ENCODE data around the gene RAD51AP2.

Gene RAD51AP2

DNA sequence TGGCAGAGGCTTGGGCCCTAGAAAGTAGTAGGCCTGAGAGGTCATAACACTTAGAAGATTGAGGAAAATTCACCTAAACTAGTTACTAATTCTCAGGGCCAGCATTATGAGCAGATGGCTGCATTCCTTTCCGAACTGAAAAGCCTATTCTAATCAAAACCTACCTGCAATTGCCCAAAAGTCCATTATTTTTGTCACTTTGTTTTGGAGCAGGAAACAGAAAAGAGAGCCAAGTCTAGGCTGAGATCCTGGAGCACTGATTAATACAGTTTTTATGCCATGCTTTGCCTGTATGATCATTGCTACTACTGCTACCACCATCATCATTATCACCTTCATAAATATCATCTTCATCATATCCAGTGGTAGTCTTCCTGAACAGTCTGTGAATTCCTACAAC, 36.9 kb upstream of the RAD51AP2 start:
- Histone ChIP-seq H3K4me1 (ENCODE audit: insufficient read depth, poor library complexity, severe bottlenecking) (no peaks in the 10 kb centered on the region), H3K4me3 (ENCODE audit: severe bottlenecking) (no peak overlapping the region)

DNA sequence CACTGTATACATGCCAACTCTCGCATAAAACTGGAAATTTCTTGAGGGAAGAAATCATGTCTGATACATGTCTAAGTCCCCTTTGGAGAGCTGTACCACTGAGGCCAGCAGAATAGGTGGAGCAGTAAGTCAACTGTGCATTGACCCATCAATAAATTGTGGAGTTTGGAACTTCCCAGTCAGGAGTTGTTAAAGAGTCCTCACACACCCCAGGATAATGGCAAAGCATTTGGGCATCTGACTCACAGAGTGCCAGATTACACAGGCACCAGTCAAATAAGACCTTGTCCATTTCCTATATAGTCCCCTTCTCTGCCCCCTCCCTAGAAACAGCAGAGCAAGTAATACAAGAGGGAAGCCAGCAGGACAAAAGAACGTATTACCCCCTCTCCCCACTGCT, 32.7 kb upstream of the RAD51AP2 start:
- no peaks in the 10 kb centered on the region for H3K27me3 ChIP-seq (ENCODE audit: insufficient read depth, poor library complexity, severe bottlenecking)
- no peaks in the 10 kb centered on the region for H3K36me3 ChIP-seq (ENCODE audit: low read depth)
- no peaks in the 10 kb centered on the region for H3K9me3 ChIP-seq (ENCODE audit: severe bottlenecking)
- TF ChIP-seq, protein P1, sequence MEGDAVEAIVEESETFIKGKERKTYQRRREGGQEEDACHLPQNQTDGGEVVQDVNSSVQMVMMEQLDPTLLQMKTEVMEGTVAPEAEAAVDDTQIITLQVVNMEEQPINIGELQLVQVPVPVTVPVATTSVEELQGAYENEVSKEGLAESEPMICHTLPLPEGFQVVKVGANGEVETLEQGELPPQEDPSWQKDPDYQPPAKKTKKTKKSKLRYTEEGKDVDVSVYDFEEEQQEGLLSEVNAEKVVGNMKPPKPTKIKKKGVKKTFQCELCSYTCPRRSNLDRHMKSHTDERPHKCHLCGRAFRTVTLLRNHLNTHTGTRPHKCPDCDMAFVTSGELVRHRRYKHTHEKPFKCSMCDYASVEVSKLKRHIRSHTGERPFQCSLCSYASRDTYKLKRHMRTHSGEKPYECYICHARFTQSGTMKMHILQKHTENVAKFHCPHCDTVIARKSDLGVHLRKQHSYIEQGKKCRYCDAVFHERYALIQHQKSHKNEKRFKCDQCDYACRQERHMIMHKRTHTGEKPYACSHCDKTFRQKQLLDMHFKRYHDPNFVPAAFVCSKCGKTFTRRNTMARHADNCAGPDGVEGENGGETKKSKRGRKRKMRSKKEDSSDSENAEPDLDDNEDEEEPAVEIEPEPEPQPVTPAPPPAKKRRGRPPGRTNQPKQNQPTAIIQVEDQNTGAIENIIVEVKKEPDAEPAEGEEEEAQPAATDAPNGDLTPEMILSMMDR (IDR thresholded peaks at IDR 0.05; ENCODE audit: poor library complexity, severe bottlenecking) = no peak
- H3K4me3 ChIP-seq (ENCODE audit: severe bottlenecking) = no peak overlapping the region
- no peak overlapping the region for H3K27ac ChIP-seq (ENCODE audit: poor library complexity, severe bottlenecking)
- DNase-seq (ENCODE audit: low spot score) = no peak
- ATAC-seq (ENCODE audit: low read depth) = no peak
- no peaks in the 10 kb centered on the region for H3K4me1 ChIP-seq (ENCODE audit: insufficient read depth, poor library complexity, severe bottlenecking)

More for the DNA sequence above, 36.9 kb upstream of the RAD51AP2 start:
- TF ChIP-seq, protein P1 (IDR thresholded peaks at IDR 0.05; ENCODE audit: poor library complexity, severe bottlenecking) = no peak
- no peaks in the 10 kb centered on the region for H3K9me3 ChIP-seq (ENCODE audit: severe bottlenecking)
- no peak for ATAC-seq (ENCODE audit: low read depth)
- no peak for DNase-seq (ENCODE audit: low spot score)
- no peak overlapping the region for H3K27ac ChIP-seq (ENCODE audit: poor library complexity, severe bottlenecking)
- no peaks in the 10 kb centered on the region for H3K27me3 ChIP-seq (ENCODE audit: insufficient read depth, poor library complexity, severe bottlenecking)
- no peaks in the 10 kb centered on the region for H3K36me3 ChIP-seq (ENCODE audit: low read depth)

DNA sequence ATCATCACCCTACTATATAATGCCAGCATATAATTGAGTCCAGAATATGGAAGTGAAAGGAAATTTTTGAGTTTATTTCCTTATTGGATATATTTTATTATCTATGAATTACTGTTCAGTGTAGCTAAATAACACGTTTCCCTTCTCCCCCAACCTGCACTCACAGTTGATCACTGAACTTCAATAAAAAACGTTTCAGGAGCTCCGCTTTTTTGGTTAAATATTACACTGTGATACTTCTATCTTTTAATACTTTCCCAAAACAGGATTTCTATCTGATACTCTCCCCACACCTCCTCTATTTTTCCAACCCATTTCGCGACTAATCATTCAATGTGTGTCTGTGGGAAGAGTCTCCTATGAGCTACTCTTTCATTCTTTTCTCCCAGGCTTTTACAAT, 29.5 kb upstream of the RAD51AP2 start:
- H3K4me3 ChIP-seq (ENCODE audit: severe bottlenecking) = no peak overlapping the region

DNA sequence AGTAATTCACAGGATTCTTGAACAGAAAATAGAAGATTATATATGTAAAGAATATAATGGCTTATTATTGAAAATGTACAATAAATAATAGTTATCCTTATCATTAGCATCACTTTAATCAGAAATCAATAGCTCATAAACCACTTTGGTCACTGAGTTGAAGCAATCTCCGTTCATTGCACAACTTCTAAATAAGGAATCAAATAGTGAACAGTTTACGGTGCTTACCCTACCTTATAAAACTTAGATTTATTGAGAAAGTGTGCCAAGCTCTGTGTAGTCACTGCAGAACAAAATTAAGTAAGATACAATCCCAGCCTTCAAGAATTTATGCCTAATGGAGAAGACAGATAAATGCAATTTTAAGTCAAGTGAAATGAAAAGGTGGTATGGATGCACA, 29.0 kb upstream of the RAD51AP2 start:
- TF ChIP-seq, protein P1 (IDR thresholded peaks at IDR 0.05; ENCODE audit: poor library complexity, severe bottlenecking) = no peak
- Histone ChIP-seq H3K4me3 (ENCODE audit: severe bottlenecking) (no peak overlapping the region), H3K27me3 (ENCODE audit: insufficient read depth, poor library complexity, severe bottlenecking) (peaks cover 16% of the 10 kb centered on the region), H3K27ac (ENCODE audit: poor library complexity, severe bottlenecking) (no peak overlapping the region), H3K4me1 (ENCODE audit: insufficient read depth, poor library complexity, severe bottlenecking) (peaks cover 9% of the 10 kb centered on the region), H3K36me3 (ENCODE audit: low read depth) (no peaks in the 10 kb centered on the region), H3K9me3 (ENCODE audit: severe bottlenecking) (no peaks in the 10 kb centered on the region)
- DNase-seq (ENCODE audit: low spot score) = no peak
- ATAC-seq (ENCODE audit: low read depth) = no peak

More for the DNA sequence above, 29.5 kb upstream of the RAD51AP2 start:
- TF ChIP-seq, protein P1 (IDR thresholded peaks at IDR 0.05; ENCODE audit: poor library complexity, severe bottlenecking) = no peak
- peaks cover 9% of the 10 kb centered on the region for H3K4me1 ChIP-seq (ENCODE audit: insufficient read depth, poor library complexity, severe bottlenecking)
- DNase-seq (ENCODE audit: low spot score) = no peak
- H3K27me3 ChIP-seq (ENCODE audit: insufficient read depth, poor library complexity, severe bottlenecking) = peaks cover 13% of the 10 kb centered on the region
- ATAC-seq (ENCODE audit: low read depth) = no peak
- no peaks in the 10 kb centered on the region for H3K9me3 ChIP-seq (ENCODE audit: severe bottlenecking)
- no peaks in the 10 kb centered on the region for H3K36me3 ChIP-seq (ENCODE audit: low read depth)
- no peak overlapping the region for H3K27ac ChIP-seq (ENCODE audit: poor library complexity, severe bottlenecking)

DNA sequence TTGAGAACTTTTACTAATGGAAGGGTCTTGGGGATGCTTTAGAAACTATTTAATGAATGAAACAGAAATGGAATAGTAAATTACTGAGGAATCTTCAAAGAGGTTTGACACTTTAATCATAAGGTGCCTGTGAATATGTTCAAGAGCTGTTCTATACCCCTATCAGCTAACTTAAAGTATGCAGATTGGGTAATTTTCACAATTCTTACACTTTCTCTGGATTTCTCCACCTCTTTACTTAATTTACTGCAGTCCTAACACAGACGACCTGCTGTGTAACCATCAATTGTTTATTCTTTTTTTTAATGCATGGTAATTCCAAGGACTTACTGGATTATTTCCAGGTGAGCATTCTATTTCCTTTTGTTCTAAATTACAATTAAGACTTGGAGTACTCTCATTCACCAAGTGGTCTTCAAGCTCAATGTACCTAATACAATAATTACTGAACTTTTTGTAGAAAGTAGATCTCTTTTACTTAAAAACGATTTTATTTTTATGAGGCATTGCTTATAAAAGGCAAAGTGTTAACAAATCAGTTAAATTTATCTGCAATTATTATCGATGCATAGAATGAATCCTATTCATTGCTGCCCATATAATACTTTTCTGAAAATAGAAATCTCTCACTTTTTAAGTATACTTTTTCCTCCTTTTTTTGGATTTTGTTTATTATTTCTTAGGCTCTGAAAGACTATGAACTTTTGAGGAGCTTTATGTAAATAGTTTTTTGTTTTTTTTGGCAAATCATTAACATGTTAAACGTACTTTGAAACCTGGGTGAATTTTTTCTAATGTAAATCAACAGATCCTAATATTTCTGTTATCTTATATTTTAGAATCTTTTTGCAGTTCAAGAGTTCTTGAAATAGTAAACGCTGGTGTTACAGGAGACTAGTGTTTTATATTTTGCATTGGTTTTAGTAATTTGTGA, 27.7 kb upstream of the RAD51AP2 start:
- H3K9me3 ChIP-seq (ENCODE audit: severe bottlenecking) = no peaks in the 10 kb centered on the region
- H3K27me3 ChIP-seq (ENCODE audit: insufficient read depth, poor library complexity, severe bottlenecking) = peaks cover 28% of the 10 kb centered on the region
- no peak for DNase-seq (ENCODE audit: low spot score)
- ATAC-seq (ENCODE audit: low read depth) = no peak
- no peak overlapping the region for H3K4me3 ChIP-seq (ENCODE audit: severe bottlenecking)
- peaks cover 9% of the 10 kb centered on the region for H3K4me1 ChIP-seq (ENCODE audit: insufficient read depth, poor library complexity, severe bottlenecking)
- no peak overlapping the region for H3K27ac ChIP-seq (ENCODE audit: poor library complexity, severe bottlenecking)
- TF ChIP-seq, protein P1 (IDR thresholded peaks at IDR 0.05; ENCODE audit: poor library complexity, severe bottlenecking) = no peak
- H3K36me3 ChIP-seq (ENCODE audit: low read depth) = no peaks in the 10 kb centered on the region

Data from RWPE2 (cell line).